GM10266 (cell line): ENCODE data around the gene CLECL1.
"Not testable (repeated sequence)": the region's sequence is repeated elsewhere in the genome, so short reads cannot be mapped to it uniquely, and the experiment has no call there.

Experiments used
- DNase-seq: peaks from one replicate; pipeline ENCODE4 v3.0.0; 2012; ENCODE audit errors: extremely low spot score
- CTCF ChIP-seq: IDR thresholded peaks from 2 replicates; pipeline ENCODE4 v1.5.1; 2012; ENCODE audit warnings: mild to moderate bottlenecking, low read depth; ENCODE audit not compliant: control insufficient read depth, insufficient read depth; ENCODE audit errors: missing control alignments

The CLECL1 gene

GRCh38 chr12:9740106-9740750 is 7.3 kb upstream of the CLECL1 start:
- TF ChIP-seq CTCF, result no peak
- DNase-seq, result no peak

- DNase-seq, result not testable (repeated sequence)
Observed at GRCh38 chr12:9739404-9740105, 6.7 kb upstream of the CLECL1 start.

- DNase-seq, result not testable (repeated sequence)
Observed at GRCh38 chr12:9738905-9739304, 6.0 kb upstream of the CLECL1 start.

- DNase-seq, result no peak
- no peak for TF ChIP-seq CTCF
Observed at GRCh38 chr12:9736936-9737705, 4.2 kb upstream of the CLECL1 start.

- TF ChIP-seq CTCF, result no peak
- no peak for DNase-seq
Observed at GRCh38 chr12:9735601-9736000, 2.7 kb upstream of the CLECL1 start.

GRCh38 chr12:9731797-9732196 is 1.1 kb downstream of the CLECL1 start:
- DNase-seq, result no peak
- TF ChIP-seq CTCF, result no peak

GRCh38 chr12:9731393-9731792 is 1.5 kb downstream of the CLECL1 start:
- DNase-seq, result no peak
- no peak for TF ChIP-seq CTCF

GRCh38 chr12:9730591-9730990 is 2.3 kb downstream of the CLECL1 start:
- TF ChIP-seq CTCF, result no peak
- no peak for DNase-seq
